GM23338 (cell line): ENCODE measurements around the gene TSPYL4.

ENCODE experiments used
- CTCF ChIP-seq, 2 experiments: fragments of 200-600 bp in 1 of 2; sonication (generic) in 1 of 2; conservative IDR thresholded peaks; 2 replicates each; pipeline versions ENCODE4 v1.5.1 to v1.6.1; 2016 to 2017; ENCODE audit warnings: antibody characterized with exemption in 2 of 2, low read depth in 2 of 2, mild to moderate bottlenecking in 2 of 2, moderate library complexity in 1 of 2
- JUNB ChIP-seq: IDR thresholded peaks from one replicate; pipeline ENCODE4 v1.6.1; 2016; ENCODE audit warnings: antibody characterized with exemption; ENCODE audit not compliant: unreplicated experiment
- POLR2AphosphoS5 ChIP-seq: IDR thresholded peaks from 2 replicates; pipeline ENCODE4 v1.6.1; 2016; ENCODE audit warnings: antibody characterized with exemption, low read depth

DNA sequence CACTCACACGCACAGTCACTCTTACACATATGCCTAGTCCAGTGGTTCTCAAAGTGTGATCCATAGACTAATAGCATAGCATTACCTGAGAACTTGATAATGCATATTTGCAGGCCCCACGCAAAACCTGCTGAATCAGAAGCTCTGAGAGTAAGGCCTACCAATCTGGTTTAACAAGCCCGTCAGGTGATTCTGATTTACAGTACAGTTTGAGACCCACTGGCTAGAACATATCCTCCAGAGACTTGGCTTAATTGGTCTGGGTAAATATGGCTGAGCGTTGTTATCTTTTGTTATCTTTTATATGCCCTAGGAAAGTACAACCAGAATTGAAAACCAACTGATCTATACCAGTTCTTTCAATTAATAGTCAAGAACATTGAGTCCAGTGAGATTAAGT, 9.6 kb downstream of the TSPYL4 start:
- TF ChIP-seq POLR2AphosphoS5: no peak
- no peak for TF ChIP-seq CTCF (conservative IDR thresholded peaks at IDR 0.05; ENCODE audit: low read depth in 2 of 2)
- no peak for TF ChIP-seq JUNB
